Stomach smooth muscle (tissue), 2 donors: Measurements from ENCODE around the gene PAH.

Source experiments
- H3K27ac ChIP-seq: one replicate; pipeline ENCODE4 v1.7.0; 2013; ENCODE audit warnings: mild to moderate bottlenecking, low read length, inconsistent platforms
- H3K27me3 ChIP-seq, 2 donors: one replicate each; pipeline ENCODE4 v1.7.0; 2013; ENCODE audit warnings: low read length in 2 of 2; ENCODE audit not compliant: insufficient read depth in 2 of 2, control insufficient read depth in 1 of 2
- H3K36me3 ChIP-seq, 2 donors: one replicate each; pipeline ENCODE4 v1.7.0; 2013; ENCODE audit warnings: low read length in 2 of 2; ENCODE audit not compliant: control insufficient read depth in 2 of 2, insufficient read depth in 2 of 2
- H3K4me1 ChIP-seq: one replicate; pipeline ENCODE4 v1.7.0; 2013; ENCODE audit warnings: low read length; ENCODE audit not compliant: control insufficient read depth, insufficient read depth
- H3K4me3 ChIP-seq, 2 donors: one replicate each; pipeline ENCODE4 v1.7.0; 2013; ENCODE audit warnings: low read length in 2 of 2
- H3K9ac ChIP-seq, 2 donors: one replicate each; pipeline ENCODE4 v1.7.0; 2013; ENCODE audit warnings: low read length in 2 of 2, mild to moderate bottlenecking in 1 of 2
- H3K9me3 ChIP-seq, 2 donors: one replicate each; pipeline ENCODE4 v1.7.0; 2013; ENCODE audit warnings: low read length in 2 of 2; ENCODE audit not compliant: control insufficient read depth in 2 of 2
- donor health status: healthy.
- donor health status: Pancreatic carcinoma.

Gene PAH

GRCh38 chr12:102950107-102950949 lies 33.3 kb upstream of the PAH start:
- Histone ChIP-seq H3K36me3 (no peaks in the 10 kb centered on the region), H3K27ac (no peak overlapping the region), H3K4me3 (no peak overlapping the region), H3K27me3 (peaks cover 39 to 42% of the 10 kb centered on the region in 2 donors), H3K4me1 (no peaks in the 10 kb centered on the region), H3K9ac (no peak overlapping the region), H3K9me3 (no peaks in the 10 kb centered on the region)

GRCh38 chr12:102948941-102949352 lies 31.9 kb upstream of the PAH start:
- no peaks in the 10 kb centered on the region for H3K9me3 ChIP-seq
- no peaks in the 10 kb centered on the region for H3K4me1 ChIP-seq
- H3K27me3 ChIP-seq, result peaks cover 28 to 29% of the 10 kb centered on the region in 2 donors
- H3K9ac ChIP-seq, result no peak overlapping the region
- no peak overlapping the region for H3K27ac ChIP-seq
- no peak overlapping the region for H3K4me3 ChIP-seq
- no peaks in the 10 kb centered on the region for H3K36me3 ChIP-seq

GRCh38 chr12:102946042-102946441 lies 29.0 kb upstream of the PAH start:
- Histone ChIP-seq H3K36me3 (no peaks in the 10 kb centered on the region), H3K4me3 (no peak overlapping the region), H3K9ac (no peak overlapping the region), H3K4me1 (no peaks in the 10 kb centered on the region), H3K9me3 (no peaks in the 10 kb centered on the region), H3K27me3 (peaks cover 17 to 19% of the 10 kb centered on the region in 2 donors), H3K27ac (no peak overlapping the region)

DNA sequence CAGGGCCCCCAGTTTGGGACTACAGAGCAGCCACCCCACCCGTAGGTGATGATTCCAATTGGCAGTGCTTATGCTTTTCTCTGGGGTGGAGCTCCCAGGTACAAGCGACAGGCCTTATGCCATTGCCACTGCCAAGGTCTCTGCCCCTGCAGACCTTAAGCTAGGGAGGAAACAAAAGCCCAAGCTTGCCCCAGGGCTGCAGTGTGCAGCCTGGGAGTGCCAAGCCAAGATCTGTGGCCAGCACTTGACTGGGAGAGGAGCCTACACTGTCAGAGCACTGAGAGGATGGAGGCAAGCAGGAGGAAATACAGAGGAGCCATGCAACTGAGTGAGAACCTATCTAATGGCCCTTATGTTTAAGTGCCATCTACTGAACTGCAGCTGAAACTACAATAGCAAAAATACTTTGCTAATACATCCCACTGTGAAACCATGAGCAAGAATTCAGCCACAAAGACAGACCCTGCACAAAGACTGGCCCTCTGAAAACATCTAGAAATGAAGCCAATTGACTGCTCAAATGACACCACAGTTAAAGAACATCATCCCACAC lies 22.7 kb upstream of the PAH start:
- H3K27me3 ChIP-seq, result no peaks in the 10 kb centered on the region
- H3K9ac ChIP-seq, result no peak overlapping the region
- H3K9me3 ChIP-seq, result no peaks in the 10 kb centered on the region
- no peaks in the 10 kb centered on the region for H3K4me1 ChIP-seq
- H3K36me3 ChIP-seq, result no peaks in the 10 kb centered on the region
- H3K4me3 ChIP-seq, result no peak overlapping the region
- H3K27ac ChIP-seq, result no peak overlapping the region

- no peaks in the 10 kb centered on the region for H3K36me3 ChIP-seq
- no peaks in the 10 kb centered on the region for H3K27me3 ChIP-seq
- no peaks in the 10 kb centered on the region for H3K4me1 ChIP-seq
- no peak overlapping the region for H3K4me3 ChIP-seq
- no peak overlapping the region for H3K9ac ChIP-seq
- no peaks in the 10 kb centered on the region for H3K9me3 ChIP-seq
- no peak overlapping the region for H3K27ac ChIP-seq
These were observed 22.0 kb upstream of the PAH start for GRCh38 chr12:102939059-102939458.

GRCh38 chr12:102933168-102933567 lies 16.1 kb upstream of the PAH start:
- Histone ChIP-seq H3K27ac (no peak overlapping the region), H3K9me3 (no peaks in the 10 kb centered on the region), H3K9ac (no peak overlapping the region), H3K36me3 (no peaks in the 10 kb centered on the region), H3K4me3 (no peak overlapping the region), H3K4me1 (no peaks in the 10 kb centered on the region), H3K27me3 (no peaks in the 10 kb centered on the region)

GRCh38 chr12:102927220-102927619 lies 10.2 kb upstream of the PAH start:
- Histone ChIP-seq H3K36me3 (no peaks in the 10 kb centered on the region), H3K9me3 (no peaks in the 10 kb centered on the region), H3K27me3 (no peaks in the 10 kb centered on the region), H3K4me3 (no peak overlapping the region), H3K4me1 (no peaks in the 10 kb centered on the region), H3K27ac (no peak overlapping the region), H3K9ac (no peak overlapping the region)

GRCh38 chr12:102921240-102921639 lies 4.2 kb upstream of the PAH start:
- Histone ChIP-seq H3K36me3 (no peaks in the 10 kb centered on the region), H3K4me1 (no peaks in the 10 kb centered on the region), H3K9me3 (no peaks in the 10 kb centered on the region), H3K27me3 (peaks cover 4 to 12% of the 10 kb centered on the region in 2 donors), H3K9ac (no peak overlapping the region), H3K27ac (no peak overlapping the region), H3K4me3 (no peak overlapping the region)

GRCh38 chr12:102920271-102920670 lies 3.2 kb upstream of the PAH start:
- H3K36me3 ChIP-seq, result no peaks in the 10 kb centered on the region
- no peak overlapping the region for H3K4me3 ChIP-seq
- H3K9me3 ChIP-seq, result no peaks in the 10 kb centered on the region
- peaks cover 4 to 12% of the 10 kb centered on the region in 2 donors for H3K27me3 ChIP-seq
- H3K27ac ChIP-seq, result no peak overlapping the region
- no peak overlapping the region for H3K9ac ChIP-seq
- H3K4me1 ChIP-seq, result no peaks in the 10 kb centered on the region

DNA sequence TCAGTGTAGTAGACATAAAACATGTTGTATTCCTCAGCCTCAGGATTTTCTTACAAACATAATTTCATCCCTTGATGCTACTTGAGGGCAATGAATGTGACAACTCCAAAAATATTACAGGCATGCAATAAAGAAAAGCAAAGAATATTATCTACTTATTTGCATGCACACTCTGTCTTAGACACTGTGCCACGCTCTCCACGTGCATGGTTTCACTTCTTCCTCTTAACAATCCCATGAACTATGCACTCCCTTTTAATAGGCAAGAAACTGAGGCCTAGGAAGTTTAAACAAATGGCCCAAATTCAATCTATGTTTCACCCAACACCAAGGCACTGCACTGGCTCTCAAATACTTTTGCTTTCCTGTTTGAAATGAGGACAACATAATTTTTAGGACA lies 1.8 kb upstream of the PAH start:
- H3K9ac ChIP-seq, result no peak overlapping the region
- no peak overlapping the region for H3K4me3 ChIP-seq
- no peaks in the 10 kb centered on the region for H3K36me3 ChIP-seq
- H3K9me3 ChIP-seq, result no peaks in the 10 kb centered on the region
- no peaks in the 10 kb centered on the region for H3K4me1 ChIP-seq
- H3K27ac ChIP-seq, result no peak overlapping the region
- peaks cover 4 to 12% of the 10 kb centered on the region in 2 donors for H3K27me3 ChIP-seq
